Neural crest cell (in vitro differentiated cells): ENCODE data around the gene GZF1. TPM values are rescaled to one million over a fixed set of nuclear protein-coding genes. Genes with fewer than 3 reads are reported as not detected.

Source experiments
- DNase-seq: peaks from one replicate; pipeline ENCODE4 v3.0.0; 2021; ENCODE audit warnings: low read depth, mixed read lengths, low spot score
- H3K27ac Mint-ChIP-seq: one replicate; pipeline ENCODE4 v1.8.0; 2021; ENCODE audit warnings: mild to moderate bottlenecking, mixed read lengths; ENCODE audit not compliant: unreplicated experiment
- H3K27me3 Mint-ChIP-seq: 2 replicates; pipeline ENCODE4 v1.8.0; 2021; ENCODE audit warnings: low read depth, mild to moderate bottlenecking, mixed read lengths
- H3K36me3 Mint-ChIP-seq: 2 replicates; pipeline ENCODE4 v1.8.0; 2021; ENCODE audit warnings: low read depth, mild to moderate bottlenecking, mixed read lengths
- H3K4me1 Mint-ChIP-seq: 2 replicates; pipeline ENCODE4 v1.8.0; 2021; ENCODE audit warnings: mixed read lengths
- H3K4me3 Mint-ChIP-seq: one replicate; pipeline ENCODE4 v1.8.0; 2021; ENCODE audit warnings: mild to moderate bottlenecking, mixed read lengths
- H3K9me3 Mint-ChIP-seq: 2 replicates; pipeline ENCODE4 v1.8.0; 2021; ENCODE audit warnings: mixed read lengths
- CTCF ChIP-seq: fragments of 200-600 bp; sonication (generic); conservative IDR thresholded peaks from 2 replicates; pipeline ENCODE4 v1.5.0; 2021; ENCODE audit warnings: antibody characterized with exemption, mild to moderate bottlenecking
- total RNA-seq: library from RNA; stranded (reverse); gene quantifications from 2 replicates; pipeline ENCODE4 v1.2.1, GENCODE V29; 2021

GZF1 gene
- total RNA-seq, 1 donor from 2014 or later, result 21.9 TPM

GRCh38 chr20:23379772-23380171 is 17.8 kb downstream of the GZF1 start:
- Mint-ChIP-seq H3K4me3 (no peak overlapping the region), H3K4me1 (no peaks in the 10 kb centered on the region), H3K9me3 (no peaks in the 10 kb centered on the region), H3K36me3 (peaks cover 40% of the 10 kb centered on the region), H3K27ac (no peak overlapping the region), H3K27me3 (no peaks in the 10 kb centered on the region)
- no peak for DNase-seq
- no peak for TF ChIP-seq CTCF

GRCh38 chr20:23381876-23382275 is 19.9 kb downstream of the GZF1 start:
- Mint-ChIP-seq H3K27me3 (no peaks in the 10 kb centered on the region), H3K4me3 (no peak overlapping the region), H3K27ac (no peak overlapping the region), H3K4me1 (no peaks in the 10 kb centered on the region), H3K36me3 (peaks cover 39% of the 10 kb centered on the region), H3K9me3 (peaks cover 3% of the 10 kb centered on the region)
- no peak for TF ChIP-seq CTCF
- no peak for DNase-seq

DNA sequence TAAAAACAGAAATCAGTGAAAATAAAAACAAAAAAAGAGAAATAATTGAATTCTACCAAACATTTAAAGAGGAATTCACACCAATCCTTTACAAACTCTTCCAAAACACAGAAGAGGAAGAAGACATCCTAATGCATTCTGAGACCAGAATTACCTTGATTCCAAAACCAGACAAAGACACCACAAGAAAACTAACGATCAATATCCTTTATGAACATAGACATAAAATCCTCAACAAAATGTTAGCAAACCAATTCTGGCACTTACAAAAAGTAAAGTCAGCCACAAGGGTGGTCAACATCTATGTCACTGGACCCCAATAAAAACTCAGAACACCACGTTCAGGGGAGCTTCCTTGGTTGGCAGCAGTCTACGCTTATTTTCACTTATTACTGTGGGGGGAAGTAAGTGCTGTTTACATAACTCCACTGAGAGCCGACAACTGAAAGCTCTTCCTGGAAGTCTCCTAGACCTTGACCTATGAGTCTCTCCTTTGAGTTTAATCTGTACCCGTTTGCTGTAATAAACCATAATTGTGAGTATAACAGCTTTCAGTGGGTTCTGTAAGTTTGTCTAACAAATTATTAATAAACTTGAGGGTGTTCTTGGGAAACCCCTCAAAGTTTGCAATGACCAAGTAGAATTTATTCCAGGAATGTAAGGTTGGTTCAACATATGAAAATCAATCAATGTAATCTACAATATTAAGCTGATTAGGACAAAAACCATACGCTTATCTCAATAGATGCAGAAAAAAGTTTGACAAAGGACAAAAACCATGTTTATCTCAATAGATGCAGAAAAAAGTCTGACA is 24.5 kb downstream of the GZF1 start:
- H3K36me3 Mint-ChIP-seq, result peaks cover 57% of the 10 kb centered on the region
- peaks cover 3% of the 10 kb centered on the region for H3K9me3 Mint-ChIP-seq
- no peak overlapping the region for H3K4me3 Mint-ChIP-seq
- no peak for TF ChIP-seq CTCF
- no peak overlapping the region for H3K27ac Mint-ChIP-seq
- DNase-seq, result no peak
- no peaks in the 10 kb centered on the region for H3K4me1 Mint-ChIP-seq
- no peaks in the 10 kb centered on the region for H3K27me3 Mint-ChIP-seq

- TF ChIP-seq CTCF, result no peak
- no peaks in the 10 kb centered on the region for H3K27me3 Mint-ChIP-seq
- no peak overlapping the region for H3K4me3 Mint-ChIP-seq
- H3K36me3 Mint-ChIP-seq, result peaks cover 55% of the 10 kb centered on the region
- H3K27ac Mint-ChIP-seq, result no peak overlapping the region
- H3K4me1 Mint-ChIP-seq, result no peaks in the 10 kb centered on the region
- peaks cover 3% of the 10 kb centered on the region for H3K9me3 Mint-ChIP-seq
- no peak for DNase-seq
Measured at GRCh38 chr20:23387118-23387443, 25.1 kb downstream of the GZF1 start.

- peaks cover 3% of the 10 kb centered on the region for H3K9me3 Mint-ChIP-seq
- no peak overlapping the region for H3K4me3 Mint-ChIP-seq
- H3K27ac Mint-ChIP-seq, result no peak overlapping the region
- DNase-seq, result no peak
- H3K4me1 Mint-ChIP-seq, result no peaks in the 10 kb centered on the region
- H3K36me3 Mint-ChIP-seq, result peaks cover 44% of the 10 kb centered on the region
- H3K27me3 Mint-ChIP-seq, result no peaks in the 10 kb centered on the region
- TF ChIP-seq CTCF, result no peak
Measured at GRCh38 chr20:23390091-23390774, 28.3 kb downstream of the GZF1 start.
